Measurements from ENCODE around the gene NINJ1. TPM values are rescaled to one million over a fixed set of nuclear protein-coding genes. Genes with fewer than 3 reads are reported as not detected.
A peak's percentile ranks its signal among the peaks of the same experiment; 100 is the strongest.

The NINJ1 gene
- total and polyA plus RNA-seq, 2 of the 4 experiments (the other 2 are of a cell fraction): 21.9 to 38.8 TPM

- intact Hi-C loops (cut with micrococcal nuclease) (loop anchor here (10.0 kb wide), 1 partner anchor 325 kb away; the partner anchor contains the start of genes FAM120A and FAM120AOS), in situ Hi-C loops (cut with MboI; ENCODE audit: low sequenced_read_pairs) (no loop called here), dilution Hi-C loops (cut with HindIII; ENCODE audit: low sequenced_read_pairs, unreplicated experiment) (no loop called here)
- Histone ChIP-seq H2AK5ac (ENCODE audit: low read depth, low read length) (no peak overlapping the region), H3K27ac (ENCODE audit: insufficient read depth, low read length) (no peak overlapping the region), H3K14ac (replicated peaks; ENCODE audit: low read depth, low read length) (no peak overlapping the region), H4K20me1 (ENCODE audit: insufficient read depth, low read length) (peaks cover 29% of the 10 kb centered on the region), H2AK9ac (replicated peaks; ENCODE audit: low read depth, low read length, poor library complexity) (no peak overlapping the region), H3K56ac (ENCODE audit: extremely low read depth, insufficient read depth, low read length) (no peak overlapping the region), H3K9ac (ENCODE audit: low read depth, low read length) (no peak overlapping the region), H3K4me1 (ENCODE audit: control insufficient read depth, insufficient read depth, low read length) (peaks cover 45% of the 10 kb centered on the region), H3K23ac (ENCODE audit: low read depth, low read length) (no peak overlapping the region), H3K79me1 (ENCODE audit: low read depth in 1 of 2, low read length in 2 of 2) (peaks cover 24 to 78% of the 10 kb centered on the region in 2 experiments), H3K4ac (ENCODE audit: low read depth, low read length) (no peak overlapping the region), H3K4me3 (ENCODE audit: insufficient read depth, low read depth, low read length) (no peak overlapping the region), H3K36me3 (ENCODE audit: control insufficient read depth, insufficient read depth, low read length) (peaks cover 7% of the 10 kb centered on the region), H2BK120ac (ENCODE audit: low read depth, low read length) (no peak overlapping the region), H4K91ac (ENCODE audit: insufficient read depth, low read depth, low read length) (no peak overlapping the region), H4K8ac (ENCODE audit: low read depth in 2 of 2, low read length in 2 of 2) (no peak overlapping the region), H3K9me1 (ENCODE audit: insufficient read depth, low read length) (peaks cover 19% of the 10 kb centered on the region; the same call in 1 of the 2 replicates), H2BK15ac (ENCODE audit: low read depth, low read length) (no peak overlapping the region), H2BK20ac (ENCODE audit: low read depth, low read length) (no peak overlapping the region), H3K4me2 (ENCODE audit: low read depth, low read length) (no peak overlapping the region), H2BK5ac (ENCODE audit: low read depth, low read length, poor library complexity, severe bottlenecking) (no peak overlapping the region), H3K18ac (ENCODE audit: low read depth, low read length) (no peak overlapping the region), H2AFZ (replicated peaks; ENCODE audit: low read length, poor library complexity) (peak overlapping the region; percentile 36), H3K27me3 (ENCODE audit: control insufficient read depth, insufficient read depth, low read length) (no peaks in the 10 kb centered on the region), H3K9me3 (ENCODE audit: control insufficient read depth, insufficient read depth, low read length) (no peaks in the 10 kb centered on the region), H4K5ac (ENCODE audit: low read depth, low read length) (no peak overlapping the region)
- CTCF ChIA-PET: no interaction called here
- POLR2A ChIA-PET (ENCODE audit: unreplicated experiment): no interaction called here
- DNase-seq (no peak), ATAC-seq (ENCODE audit: low read depth) (no peak)
- BruUV-seq (replicated peaks): no TSS peak
- 100% methylated on average over 3 of the region's 11 CpGs; no CpG with 5 or more reads in 1 of the 2 experiments for WGBS, 2 experiments (ENCODE audit: extremely low coverage in 2 of 2, insufficient read length in 1 of 2)
- TF ChIP-seq, protein P1, sequence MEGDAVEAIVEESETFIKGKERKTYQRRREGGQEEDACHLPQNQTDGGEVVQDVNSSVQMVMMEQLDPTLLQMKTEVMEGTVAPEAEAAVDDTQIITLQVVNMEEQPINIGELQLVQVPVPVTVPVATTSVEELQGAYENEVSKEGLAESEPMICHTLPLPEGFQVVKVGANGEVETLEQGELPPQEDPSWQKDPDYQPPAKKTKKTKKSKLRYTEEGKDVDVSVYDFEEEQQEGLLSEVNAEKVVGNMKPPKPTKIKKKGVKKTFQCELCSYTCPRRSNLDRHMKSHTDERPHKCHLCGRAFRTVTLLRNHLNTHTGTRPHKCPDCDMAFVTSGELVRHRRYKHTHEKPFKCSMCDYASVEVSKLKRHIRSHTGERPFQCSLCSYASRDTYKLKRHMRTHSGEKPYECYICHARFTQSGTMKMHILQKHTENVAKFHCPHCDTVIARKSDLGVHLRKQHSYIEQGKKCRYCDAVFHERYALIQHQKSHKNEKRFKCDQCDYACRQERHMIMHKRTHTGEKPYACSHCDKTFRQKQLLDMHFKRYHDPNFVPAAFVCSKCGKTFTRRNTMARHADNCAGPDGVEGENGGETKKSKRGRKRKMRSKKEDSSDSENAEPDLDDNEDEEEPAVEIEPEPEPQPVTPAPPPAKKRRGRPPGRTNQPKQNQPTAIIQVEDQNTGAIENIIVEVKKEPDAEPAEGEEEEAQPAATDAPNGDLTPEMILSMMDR (conservative IDR thresholded peaks at IDR 0.05; ENCODE audit: low read depth, low read length): no peak
- TF ChIP-seq FOS (IDR thresholded peaks at IDR 0.05; ENCODE audit: low read depth, low read length): no peak
- no peak for TF ChIP-seq RFX5 (IDR thresholded peaks at IDR 0.05; ENCODE audit: low read depth, low read length)
- no peak for TF ChIP-seq CEBPB (IDR thresholded peaks at IDR 0.05; ENCODE audit: low read depth, low read length)
- no peak for TF ChIP-seq RAD21 (IDR thresholded peaks at IDR 0.05; ENCODE audit: low read length)
- no peak for TF ChIP-seq BHLHE40 (IDR thresholded peaks at IDR 0.05; ENCODE audit: low read depth, low read length)
- TF ChIP-seq NFE2L2 (IDR thresholded peaks at IDR 0.05; ENCODE audit: low read depth, low read length): no peak
- TF ChIP-seq RCOR1 (IDR thresholded peaks at IDR 0.05; ENCODE audit: insufficient replicate concordance, low read length): no peak
- TF ChIP-seq MAFK (IDR thresholded peaks at IDR 0.05; ENCODE audit: low read depth, low read length): no peak
- TF ChIP-seq, protein P2, sequence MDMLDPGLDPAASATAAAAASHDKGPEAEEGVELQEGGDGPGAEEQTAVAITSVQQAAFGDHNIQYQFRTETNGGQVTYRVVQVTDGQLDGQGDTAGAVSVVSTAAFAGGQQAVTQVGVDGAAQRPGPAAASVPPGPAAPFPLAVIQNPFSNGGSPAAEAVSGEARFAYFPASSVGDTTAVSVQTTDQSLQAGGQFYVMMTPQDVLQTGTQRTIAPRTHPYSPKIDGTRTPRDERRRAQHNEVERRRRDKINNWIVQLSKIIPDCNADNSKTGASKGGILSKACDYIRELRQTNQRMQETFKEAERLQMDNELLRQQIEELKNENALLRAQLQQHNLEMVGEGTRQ (IDR thresholded peaks at IDR 0.05; ENCODE audit: low read depth, low read length): no peak
- no peak for TF ChIP-seq MXI1 (IDR thresholded peaks at IDR 0.05; ENCODE audit: borderline replicate concordance, low read depth, low read length)
- no peak for TF ChIP-seq POLR2A (IDR thresholded peaks at IDR 0.05; ENCODE audit: low read depth, low read length)
- TF ChIP-seq MAZ (IDR thresholded peaks at IDR 0.05; ENCODE audit: borderline replicate concordance, low read depth, low read length): no peak
- TF ChIP-seq CHD1 (IDR thresholded peaks at IDR 0.05; ENCODE audit: low read depth, low read length): no peak
- TF ChIP-seq, protein P3, sequence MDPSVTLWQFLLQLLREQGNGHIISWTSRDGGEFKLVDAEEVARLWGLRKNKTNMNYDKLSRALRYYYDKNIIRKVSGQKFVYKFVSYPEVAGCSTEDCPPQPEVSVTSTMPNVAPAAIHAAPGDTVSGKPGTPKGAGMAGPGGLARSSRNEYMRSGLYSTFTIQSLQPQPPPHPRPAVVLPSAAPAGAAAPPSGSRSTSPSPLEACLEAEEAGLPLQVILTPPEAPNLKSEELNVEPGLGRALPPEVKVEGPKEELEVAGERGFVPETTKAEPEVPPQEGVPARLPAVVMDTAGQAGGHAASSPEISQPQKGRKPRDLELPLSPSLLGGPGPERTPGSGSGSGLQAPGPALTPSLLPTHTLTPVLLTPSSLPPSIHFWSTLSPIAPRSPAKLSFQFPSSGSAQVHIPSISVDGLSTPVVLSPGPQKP (IDR thresholded peaks at IDR 0.05; ENCODE audit: borderline replicate concordance, low read depth, low read length): no peak
Measured at GRCh38 chr9:93129691-93130500, 4.2 kb downstream of the NINJ1 start.
